ENCODE data around the gene LRRK1. TPM values are rescaled to one million over a fixed set of nuclear protein-coding genes. Genes with fewer than 3 reads are reported as not detected.

LRRK1 gene
- total RNA-seq, 4 donors from 2014 or later, result 5.7 to 12.0 (median 10.0) TPM

DNA sequence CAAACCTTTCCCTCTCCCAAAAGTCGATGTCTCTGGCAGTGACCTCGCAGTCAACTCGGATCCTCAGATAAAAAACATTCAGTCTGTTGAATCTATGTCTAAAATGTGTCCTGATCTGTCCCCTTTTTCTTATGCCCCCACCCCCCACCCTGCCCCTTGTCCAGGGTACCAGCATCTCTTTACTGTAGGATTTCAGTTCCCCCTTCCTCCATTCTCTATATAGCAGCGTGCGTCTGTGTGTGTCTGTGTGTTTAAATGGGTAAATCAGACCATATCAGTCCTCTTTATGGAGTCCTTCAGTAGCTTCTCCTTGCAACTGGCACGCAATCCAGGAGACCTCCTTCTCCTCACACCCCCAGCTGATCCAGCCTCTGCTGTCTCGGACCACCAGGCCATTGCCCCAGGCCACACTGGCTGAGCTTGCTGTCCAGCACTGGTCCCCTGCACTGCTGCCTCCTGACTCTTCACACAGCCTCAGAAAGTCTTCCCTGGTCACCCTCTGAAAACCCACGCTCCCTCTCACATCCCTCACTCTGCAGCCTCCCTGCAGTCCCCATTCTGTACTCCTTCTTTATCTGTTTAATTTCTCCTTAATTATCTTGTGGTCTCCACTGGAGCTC is 1.5 kb downstream of the LRRK1 start:
- Histone ChIP-seq H3K4me3 (peak overlapping the region in 1 of 4 donors; percentile 77), H3K27ac (peak overlapping the region in 1 of 4 donors; percentile 79), H3K27me3 (no peaks in the 10 kb centered on the region), H3K4me1 (peaks cover 10 to 60% (median 20%) of the 10 kb centered on the region in 3 donors), H3K36me3 (peaks cover 0 to 19% (median 0%) of the 10 kb centered on the region in 3 donors), H3K9me3 (no peaks in the 10 kb centered on the region)
- WGBS, 2 donors, result 88 to 90% methylated on average over 8 of the region's 8 CpGs
- TF ChIP-seq, protein P1, sequence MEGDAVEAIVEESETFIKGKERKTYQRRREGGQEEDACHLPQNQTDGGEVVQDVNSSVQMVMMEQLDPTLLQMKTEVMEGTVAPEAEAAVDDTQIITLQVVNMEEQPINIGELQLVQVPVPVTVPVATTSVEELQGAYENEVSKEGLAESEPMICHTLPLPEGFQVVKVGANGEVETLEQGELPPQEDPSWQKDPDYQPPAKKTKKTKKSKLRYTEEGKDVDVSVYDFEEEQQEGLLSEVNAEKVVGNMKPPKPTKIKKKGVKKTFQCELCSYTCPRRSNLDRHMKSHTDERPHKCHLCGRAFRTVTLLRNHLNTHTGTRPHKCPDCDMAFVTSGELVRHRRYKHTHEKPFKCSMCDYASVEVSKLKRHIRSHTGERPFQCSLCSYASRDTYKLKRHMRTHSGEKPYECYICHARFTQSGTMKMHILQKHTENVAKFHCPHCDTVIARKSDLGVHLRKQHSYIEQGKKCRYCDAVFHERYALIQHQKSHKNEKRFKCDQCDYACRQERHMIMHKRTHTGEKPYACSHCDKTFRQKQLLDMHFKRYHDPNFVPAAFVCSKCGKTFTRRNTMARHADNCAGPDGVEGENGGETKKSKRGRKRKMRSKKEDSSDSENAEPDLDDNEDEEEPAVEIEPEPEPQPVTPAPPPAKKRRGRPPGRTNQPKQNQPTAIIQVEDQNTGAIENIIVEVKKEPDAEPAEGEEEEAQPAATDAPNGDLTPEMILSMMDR (IDR thresholded peaks at IDR 0.05), result no peak
- no peak for TF ChIP-seq POLR2A (IDR thresholded peaks at IDR 0.05)
- no peak for DNase-seq
- intact Hi-C loops (cut with DNase I), result no loop called here

DNA sequence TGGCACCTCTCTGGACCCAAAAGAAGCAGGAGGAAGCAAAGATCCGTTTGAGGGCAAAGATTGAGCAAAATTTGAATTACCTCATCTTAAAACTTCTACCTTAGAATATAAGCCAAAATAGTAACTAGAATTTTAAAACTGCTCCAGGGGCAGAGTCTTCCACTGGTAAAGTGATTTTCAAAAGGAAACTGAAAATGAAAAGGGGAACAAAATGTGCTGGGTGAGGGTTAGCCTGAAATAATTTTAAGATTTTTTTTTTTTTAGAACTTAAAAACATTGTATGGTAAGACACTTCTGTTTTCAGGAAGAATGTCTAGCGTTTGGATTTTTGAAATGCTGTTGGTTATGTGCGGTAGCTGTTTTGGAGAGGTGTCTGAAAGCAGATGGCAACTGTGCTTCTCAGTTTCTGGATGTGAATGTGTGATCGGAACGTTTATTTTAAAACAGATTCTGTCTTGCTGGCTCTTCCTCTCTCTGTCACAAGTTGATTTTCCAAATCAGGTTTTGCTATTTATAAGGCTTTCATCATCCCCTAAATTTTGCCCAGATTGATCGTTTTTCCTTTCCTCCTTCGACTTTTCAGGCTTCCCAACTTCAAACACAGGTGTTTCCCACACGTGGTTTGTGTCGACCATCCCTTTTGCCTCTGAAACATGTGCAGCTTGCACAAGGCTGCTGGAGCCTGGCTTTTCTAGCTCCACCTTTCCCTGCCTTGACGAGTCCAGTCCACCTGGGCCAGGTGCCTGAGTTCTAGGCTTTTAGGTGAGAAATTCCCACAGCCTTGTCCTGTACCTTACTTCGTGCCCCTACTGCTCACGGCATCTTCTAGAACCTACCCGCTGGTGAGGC is 3.3 kb downstream of the LRRK1 start:
- 48 to 71% methylated on average over 9 to 13 of the region's 13 CpGs for WGBS, 2 donors
- Histone ChIP-seq H3K4me1 (peaks cover 7 to 52% (median 19%) of the 10 kb centered on the region in 3 donors), H3K9me3 (no peaks in the 10 kb centered on the region), H3K36me3 (peaks cover 0 to 34% (median 0%) of the 10 kb centered on the region in 3 donors), H3K27ac (peak overlapping the region in 2 of 4 donors; percentile 22 to 56), H3K4me3 (no peak overlapping the region), H3K27me3 (no peaks in the 10 kb centered on the region)
- intact Hi-C loops (cut with DNase I), result no loop called here
- no peak for DNase-seq
- TF ChIP-seq, protein P1 (IDR thresholded peaks at IDR 0.05), result no peak
- TF ChIP-seq POLR2A (IDR thresholded peaks at IDR 0.05), result no peak

DNA sequence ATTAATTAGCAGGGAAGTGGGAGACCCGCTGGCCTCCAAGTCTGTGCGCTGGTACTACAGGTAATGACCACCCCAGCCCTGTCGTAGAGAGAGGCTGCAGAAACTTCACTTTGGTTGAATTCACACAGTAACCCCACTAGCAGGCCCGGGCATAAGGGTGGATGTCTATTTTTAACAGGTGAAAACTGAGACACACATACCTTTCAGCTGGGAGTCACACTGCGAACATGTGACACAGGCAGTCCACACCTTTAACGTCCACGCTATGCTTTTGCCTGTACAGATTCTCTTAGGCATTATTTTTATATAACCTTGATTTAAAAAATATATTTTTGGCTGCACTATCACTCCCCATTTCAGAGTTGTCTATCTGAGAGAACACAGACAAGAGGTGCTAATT is 3.9 kb downstream of the LRRK1 start:
- DNase-seq, result no peak
- 75 to 83% methylated on average over 6 to 7 of the region's 7 CpGs for WGBS, 2 donors
- no peak overlapping the region for H3K4me3 ChIP-seq
- peaks cover 3 to 46% (median 12%) of the 10 kb centered on the region in 3 donors for H3K4me1 ChIP-seq
- peaks cover 0 to 41% (median 0%) of the 10 kb centered on the region in 3 donors for H3K36me3 ChIP-seq
- intact Hi-C loops (cut with DNase I), result no loop called here
- peak overlapping the region in 2 of 4 donors; percentile 22 to 56 for H3K27ac ChIP-seq
- TF ChIP-seq, protein P1 (IDR thresholded peaks at IDR 0.05), result no peak
- no peak for TF ChIP-seq POLR2A (IDR thresholded peaks at IDR 0.05)
- no peaks in the 10 kb centered on the region for H3K9me3 ChIP-seq
- H3K27me3 ChIP-seq, result no peaks in the 10 kb centered on the region

DNA sequence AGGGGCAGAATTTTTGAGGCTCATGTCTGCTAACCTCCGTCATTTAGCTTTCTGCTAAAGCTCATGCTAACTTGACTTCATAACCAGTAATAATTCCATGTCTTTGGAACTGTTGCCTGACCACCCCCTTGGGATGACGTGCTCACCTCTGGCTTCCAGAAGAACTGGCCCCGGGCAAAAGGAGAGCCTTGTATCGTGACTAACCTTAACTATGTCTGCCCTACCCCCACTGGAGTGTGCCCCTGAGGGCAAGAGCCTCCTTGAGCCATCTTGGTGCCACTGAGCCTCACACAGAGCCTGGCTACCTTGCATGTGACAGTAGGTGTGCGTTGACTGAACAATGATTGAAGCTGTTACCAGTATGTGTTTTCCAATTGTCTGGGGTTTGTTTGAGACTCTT is 4.7 kb downstream of the LRRK1 start:
- Histone ChIP-seq H3K27me3 (no peaks in the 10 kb centered on the region), H3K9me3 (no peaks in the 10 kb centered on the region), H3K4me3 (no peak overlapping the region), H3K27ac (no peak overlapping the region), H3K4me1 (peaks cover 8 to 45% (median 10%) of the 10 kb centered on the region in 3 donors), H3K36me3 (peaks cover 0 to 49% (median 0%) of the 10 kb centered on the region in 3 donors)
- 70 to 90% methylated on average over 5 of the region's 5 CpGs for WGBS, 2 donors
- DNase-seq, result no peak
- intact Hi-C loops (cut with DNase I), result no loop called here
- TF ChIP-seq, protein P1 (IDR thresholded peaks at IDR 0.05), result no peak
- no peak for TF ChIP-seq POLR2A (IDR thresholded peaks at IDR 0.05)

DNA sequence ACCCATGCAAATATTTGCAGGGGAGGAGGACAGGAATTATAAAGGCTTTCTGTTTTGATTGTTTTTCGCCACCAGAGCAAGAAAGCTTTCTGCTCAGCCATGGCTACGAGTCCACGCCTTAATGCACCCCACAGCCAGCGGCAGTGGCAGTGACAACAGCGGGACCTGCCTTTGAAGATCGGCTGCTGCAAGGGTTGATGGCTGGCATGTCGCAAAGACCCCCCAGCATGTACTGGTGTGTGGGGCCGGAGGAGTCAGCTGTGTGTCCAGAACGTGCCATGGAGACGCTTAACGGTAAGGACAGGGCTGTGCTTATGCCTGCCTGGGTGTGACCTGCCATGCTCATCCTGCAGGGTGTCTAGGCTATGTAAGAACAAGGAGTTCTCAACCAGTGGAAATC is 5.3 kb downstream of the LRRK1 start:
- DNase-seq, result no peak
- Histone ChIP-seq H3K36me3 (peaks cover 0 to 50% (median 0%) of the 10 kb centered on the region in 3 donors), H3K4me3 (no peak overlapping the region), H3K4me1 (peaks cover 10 to 51% (median 13%) of the 10 kb centered on the region in 3 donors), H3K27me3 (no peaks in the 10 kb centered on the region), H3K27ac (no peak overlapping the region), H3K9me3 (no peaks in the 10 kb centered on the region)
- intact Hi-C loops (cut with DNase I), result no loop called here
- whole genome bisulfite sequencing, 2 donors, result 80 to 89% methylated on average over 11 of the region's 11 CpGs
- TF ChIP-seq, protein P1 (IDR thresholded peaks at IDR 0.05), result no peak
- TF ChIP-seq POLR2A (IDR thresholded peaks at IDR 0.05), result no peak

Data from esophagus squamous epithelium (tissue), 5 donors.